Panc1 (cell line): ENCODE data around the gene KERA. TPM values are rescaled to one million over a fixed set of nuclear protein-coding genes. Genes with fewer than 3 reads are reported as not detected.

Experiments used
- ATAC-seq: fragments of 200-7000 bp; cut with Tn5 transposase; 2 replicates; pipeline ENCODE4 v1.9.1; 2020; ENCODE audit warnings: mild to moderate bottlenecking, moderate library complexity
- BruUV-seq: library from RNA; stranded (reverse); fragments of 400-500 nt; replicated peaks from 2 replicates; lab custom pipeline; 2021; lab: Mats Ljungman, UMichigan
- CTCF ChIA-PET: fragments of 300-600 bp; sonication (Branson Sonifier 250); formaldehyde crosslinking; loops from one replicate; lab custom pipeline; 2022; ENCODE audit warnings: antibody characterized with exemption; lab: Charles Lee
- POLR2A ChIA-PET: fragments of 300-600 bp; sonication (Branson Sonifier 250); formaldehyde crosslinking; loops from one replicate; lab custom pipeline; 2022; ENCODE audit warnings: antibody characterized with exemption; lab: Charles Lee
- DNase-seq: peaks from one replicate; pipeline ENCODE4 v3.0.0-alpha.2; 2010; ENCODE audit warnings: low read depth, low spot score
- H3K27ac ChIP-seq: 2 replicates; pipeline ENCODE4 v1.5.1; 2011; ENCODE audit warnings: mild to moderate bottlenecking, low read length, inconsistent platforms
- H3K27me3 ChIP-seq: fragments of 200-500 bp; sonication (Bioruptor generic); 2 replicates; pipeline ENCODE4 v1.6.0; 2014; ENCODE audit warnings: low read length, inconsistent platforms; ENCODE audit not compliant: control insufficient read depth, insufficient read depth
- H3K36me3 ChIP-seq: fragments of 200-500 bp; sonication (Bioruptor generic); 2 replicates; pipeline ENCODE4 v1.5.1; 2014; ENCODE audit warnings: inconsistent platforms, mild to moderate bottlenecking, low read length, moderate library complexity; ENCODE audit not compliant: control insufficient read depth, insufficient read depth
- H3K4me1 ChIP-seq: 2 replicates; pipeline ENCODE4 v1.5.1; 2011; ENCODE audit warnings: inconsistent platforms, mild to moderate bottlenecking, low read length, moderate library complexity; ENCODE audit not compliant: control insufficient read depth, insufficient read depth
- H3K4me3 ChIP-seq, 2 experiments: 2 replicates each; pipeline ENCODE4 v1.5.1; 2011 to 2012; ENCODE audit warnings: low read depth in 2 of 2, low read length in 2 of 2, mild to moderate bottlenecking in 2 of 2, inconsistent platforms in 1 of 2, moderate library complexity in 1 of 2
- H3K9me3 ChIP-seq: fragments of 200-500 bp; sonication (Bioruptor generic); 2 replicates; pipeline ENCODE4 v1.5.1; 2014; ENCODE audit warnings: low read depth, mild to moderate bottlenecking, inconsistent platforms, low read length, moderate library complexity; ENCODE audit not compliant: control insufficient read depth, insufficient read depth
- CTCF ChIP-seq: fragments of 450-650 bp; IDR thresholded peaks from 2 replicates; pipeline ENCODE4 v1.5.1; 2017; ENCODE audit warnings: mild to moderate bottlenecking
- POLR2AphosphoS5 ChIP-seq: IDR thresholded peaks from 2 replicates; pipeline ENCODE4 v1.6.1; 2012; ENCODE audit warnings: mild to moderate bottlenecking, low read depth, low read length, moderate library complexity
- SIN3A ChIP-seq: IDR thresholded peaks from 2 replicates; pipeline ENCODE4 v1.6.1; 2012; ENCODE audit warnings: low read depth, mild to moderate bottlenecking, low read length, moderate library complexity, borderline replicate concordance; ENCODE audit not compliant: insufficient read depth
- TCF7L2 ChIP-seq: IDR thresholded peaks from 2 replicates; pipeline ENCODE4 v1.6.1; 2011; ENCODE audit warnings: mild to moderate bottlenecking, low read depth, low read length, inconsistent platforms
- in situ Hi-C: cut with HindIII; loops from 2 replicates; pipeline ENCODE4 v1.10.0; 2016; ENCODE audit warnings: low sequenced_read_pairs, low pct_unique_long_range_greater_than_20kb
- intact Hi-C: fragments of 100-400 bp; cut with micrococcal nuclease; formaldehyde crosslinking; loops from one replicate; pipeline ENCODE4 v1.10.0; 2022; ENCODE audit not compliant: unreplicated experiment
- total RNA-seq: library from RNA; stranded (reverse); gene quantifications from one replicate; pipeline ENCODE4 v1.2.1, GENCODE V29; 2021; ENCODE audit not compliant: unreplicated experiment
- TF ChIP-seq, protein P1 (sequence below), 2 experiments: IDR thresholded peaks; 2 replicates each; pipeline ENCODE4 v1.6.1; 2011 to 2012; ENCODE audit warnings: low read depth in 2 of 2, control low read depth in 1 of 2, low read length in 1 of 2, mild to moderate bottlenecking in 1 of 2, moderate library complexity in 1 of 2; ENCODE audit not compliant: insufficient read depth in 1 of 2

KERA gene
- total RNA-seq, 1 experiment from 2014 or later: not detected

DNA sequence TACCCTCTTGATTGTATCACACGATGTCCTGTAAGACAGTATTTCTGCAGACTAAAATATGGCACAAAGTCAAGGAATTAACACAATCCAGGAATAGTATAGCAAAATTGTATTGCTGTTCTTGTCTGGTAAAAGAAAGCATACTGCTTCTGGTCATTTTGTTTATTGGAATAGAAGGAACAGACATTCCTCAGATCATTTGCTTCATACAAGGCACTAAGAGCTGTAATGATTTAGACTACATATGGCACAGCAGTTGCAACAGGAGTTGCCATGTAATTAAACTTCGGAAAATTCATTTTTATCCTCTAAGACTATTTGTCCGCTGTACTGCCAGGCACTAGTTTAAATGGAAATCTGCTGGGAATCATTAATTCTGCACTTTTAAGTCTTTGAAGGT lies 7.6 kb upstream of the KERA start:
- ATAC-seq (no peak), DNase-seq (no peak)
- Histone ChIP-seq H3K36me3 (no peaks in the 10 kb centered on the region), H3K4me3 (no peak overlapping the region), H3K27ac (no peak overlapping the region), H3K4me1 (no peaks in the 10 kb centered on the region), H3K9me3 (no peaks in the 10 kb centered on the region), H3K27me3 (no peaks in the 10 kb centered on the region)
- intact Hi-C loops (no loop called here), in situ Hi-C loops (no loop called here)
- no TSS peak for BruUV-seq
- TF ChIP-seq POLR2AphosphoS5 (no peak), TCF7L2 (no peak), SIN3A (no peak), CTCF (no peak)
- TF ChIP-seq, protein P1, sequence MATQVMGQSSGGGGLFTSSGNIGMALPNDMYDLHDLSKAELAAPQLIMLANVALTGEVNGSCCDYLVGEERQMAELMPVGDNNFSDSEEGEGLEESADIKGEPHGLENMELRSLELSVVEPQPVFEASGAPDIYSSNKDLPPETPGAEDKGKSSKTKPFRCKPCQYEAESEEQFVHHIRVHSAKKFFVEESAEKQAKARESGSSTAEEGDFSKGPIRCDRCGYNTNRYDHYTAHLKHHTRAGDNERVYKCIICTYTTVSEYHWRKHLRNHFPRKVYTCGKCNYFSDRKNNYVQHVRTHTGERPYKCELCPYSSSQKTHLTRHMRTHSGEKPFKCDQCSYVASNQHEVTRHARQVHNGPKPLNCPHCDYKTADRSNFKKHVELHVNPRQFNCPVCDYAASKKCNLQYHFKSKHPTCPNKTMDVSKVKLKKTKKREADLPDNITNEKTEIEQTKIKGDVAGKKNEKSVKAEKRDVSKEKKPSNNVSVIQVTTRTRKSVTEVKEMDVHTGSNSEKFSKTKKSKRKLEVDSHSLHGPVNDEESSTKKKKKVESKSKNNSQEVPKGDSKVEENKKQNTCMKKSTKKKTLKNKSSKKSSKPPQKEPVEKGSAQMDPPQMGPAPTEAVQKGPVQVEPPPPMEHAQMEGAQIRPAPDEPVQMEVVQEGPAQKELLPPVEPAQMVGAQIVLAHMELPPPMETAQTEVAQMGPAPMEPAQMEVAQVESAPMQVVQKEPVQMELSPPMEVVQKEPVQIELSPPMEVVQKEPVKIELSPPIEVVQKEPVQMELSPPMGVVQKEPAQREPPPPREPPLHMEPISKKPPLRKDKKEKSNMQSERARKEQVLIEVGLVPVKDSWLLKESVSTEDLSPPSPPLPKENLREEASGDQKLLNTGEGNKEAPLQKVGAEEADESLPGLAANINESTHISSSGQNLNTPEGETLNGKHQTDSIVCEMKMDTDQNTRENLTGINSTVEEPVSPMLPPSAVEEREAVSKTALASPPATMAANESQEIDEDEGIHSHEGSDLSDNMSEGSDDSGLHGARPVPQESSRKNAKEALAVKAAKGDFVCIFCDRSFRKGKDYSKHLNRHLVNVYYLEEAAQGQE (IDR thresholded peaks at IDR 0.05; ENCODE audit: insufficient read depth in 1 of 2, low read depth in 2 of 2, low read length in 1 of 2): no peak
- POLR2A ChIA-PET: interaction anchor here (0.7 kb wide), 1 partner anchor 43 kb away, joined by 3 read pairs; no protein-coding TSS in a partner anchor
- CTCF ChIA-PET: no interaction called here

- Histone ChIP-seq H3K4me3 (no peak overlapping the region), H3K9me3 (no peaks in the 10 kb centered on the region), H3K27me3 (no peaks in the 10 kb centered on the region), H3K36me3 (no peaks in the 10 kb centered on the region), H3K27ac (no peak overlapping the region), H3K4me1 (no peaks in the 10 kb centered on the region)
- in situ Hi-C loops (no loop called here), intact Hi-C loops (no loop called here)
- no peak for TF ChIP-seq TCF7L2
- no peak for TF ChIP-seq POLR2AphosphoS5
- no peak for TF ChIP-seq CTCF
- TF ChIP-seq, protein P1 (IDR thresholded peaks at IDR 0.05; ENCODE audit: insufficient read depth in 1 of 2, low read depth in 2 of 2, low read length in 1 of 2): no peak
- TF ChIP-seq SIN3A: no peak
- CTCF ChIA-PET: no interaction called here
- no peak for DNase-seq
- no peak for ATAC-seq
- no TSS peak for BruUV-seq
- POLR2A ChIA-PET: no interaction called here
Observed at GRCh38 chr12:91064640-91065039, 6.8 kb upstream of the KERA start.
